Gastrocnemius medialis (tissue), 4 donors: ENCODE data around the gene APBB2.

ENCODE experiments used
- CTCF ChIP-seq, 5 experiments: fragments of 450-650 bp in 3 of 5; fragments of 200-600 bp in 2 of 5; sonication (generic) in 2 of 5; IDR thresholded peaks in 4 of 5; conservative IDR thresholded peaks in 1 of 5; 1 replicate in 4 of 5; 2 replicates in 1 of 5; pipeline ENCODE4 v1.5.1; 2016 to 2019; ENCODE audit warnings: antibody characterized with exemption in 5 of 5, mild to moderate bottlenecking in 3 of 5, moderate library complexity in 3 of 5
- POLR2A ChIP-seq, 2 donors: fragments of 450-650 bp; IDR thresholded peaks; one replicate each; pipeline ENCODE4 v1.6.1; 2017; ENCODE audit warnings: antibody characterized with exemption in 2 of 2, mild to moderate bottlenecking in 2 of 2, moderate library complexity in 2 of 2

DNA sequence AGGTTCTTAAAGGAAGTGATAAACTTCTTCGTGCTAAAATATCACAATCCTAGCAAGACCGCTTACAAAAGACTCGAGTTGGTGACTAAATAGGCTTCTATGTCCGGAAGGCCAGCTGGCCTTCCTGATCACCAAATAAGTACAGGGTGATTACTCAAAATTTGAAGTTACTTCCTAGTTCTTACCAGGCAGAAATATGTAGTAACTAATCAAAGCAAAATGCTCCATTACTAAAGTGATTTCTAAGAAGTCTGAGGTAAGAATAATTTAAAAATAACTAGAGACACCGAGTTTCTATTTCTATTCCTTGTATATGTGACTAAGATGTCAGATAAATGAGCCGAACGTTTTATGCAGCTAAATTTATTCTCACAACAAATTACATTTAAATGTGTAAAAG lies 402.4 kb downstream of the APBB2 start:
- TF ChIP-seq CTCF (IDR thresholded peaks at IDR 0.05 in 4 of 5, conservative IDR thresholded peaks at IDR 0.05 in 1 of 5) = no peak
- no peak for TF ChIP-seq POLR2A (IDR thresholded peaks at IDR 0.05)
